ENCODE data around the gene FBXL17.

Gene FBXL17

DNA sequence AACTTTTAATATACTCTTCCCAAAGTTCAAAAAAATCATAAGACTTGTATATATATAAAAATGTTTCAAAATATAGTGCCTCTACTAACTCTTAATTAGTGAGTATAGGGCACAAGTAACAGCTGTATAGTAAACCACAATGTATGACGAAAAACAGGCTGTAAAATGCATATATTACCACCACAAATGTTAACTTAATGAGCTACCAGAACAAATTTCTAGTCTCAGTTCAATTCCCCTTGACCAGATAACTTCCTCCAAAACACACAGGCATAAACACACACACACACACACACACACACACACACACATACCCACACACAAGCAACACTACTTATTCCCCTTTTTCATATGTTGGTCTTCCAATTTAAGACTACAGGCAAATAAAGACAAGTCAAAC, 78.8 kb downstream of the FBXL17 start:
- Histone ChIP-seq H3K4me1 (ENCODE audit: control insufficient read depth, insufficient read depth, low read length) (no peaks in the 10 kb centered on the region), H3K4me3 (ENCODE audit: low read depth, low read length) (no peak overlapping the region), H3K27ac (ENCODE audit: extremely low read depth, low read depth, low read length) (no peak overlapping the region), H3K36me3 (ENCODE audit: control insufficient read depth in 2 of 2, insufficient read depth in 1 of 2, low read length in 2 of 2) (no peaks in the 10 kb centered on the region), H3K9me3 (ENCODE audit: control insufficient read depth, insufficient read depth, low read depth, low read length) (no peaks in the 10 kb centered on the region)
- TF ChIP-seq, protein P1, sequence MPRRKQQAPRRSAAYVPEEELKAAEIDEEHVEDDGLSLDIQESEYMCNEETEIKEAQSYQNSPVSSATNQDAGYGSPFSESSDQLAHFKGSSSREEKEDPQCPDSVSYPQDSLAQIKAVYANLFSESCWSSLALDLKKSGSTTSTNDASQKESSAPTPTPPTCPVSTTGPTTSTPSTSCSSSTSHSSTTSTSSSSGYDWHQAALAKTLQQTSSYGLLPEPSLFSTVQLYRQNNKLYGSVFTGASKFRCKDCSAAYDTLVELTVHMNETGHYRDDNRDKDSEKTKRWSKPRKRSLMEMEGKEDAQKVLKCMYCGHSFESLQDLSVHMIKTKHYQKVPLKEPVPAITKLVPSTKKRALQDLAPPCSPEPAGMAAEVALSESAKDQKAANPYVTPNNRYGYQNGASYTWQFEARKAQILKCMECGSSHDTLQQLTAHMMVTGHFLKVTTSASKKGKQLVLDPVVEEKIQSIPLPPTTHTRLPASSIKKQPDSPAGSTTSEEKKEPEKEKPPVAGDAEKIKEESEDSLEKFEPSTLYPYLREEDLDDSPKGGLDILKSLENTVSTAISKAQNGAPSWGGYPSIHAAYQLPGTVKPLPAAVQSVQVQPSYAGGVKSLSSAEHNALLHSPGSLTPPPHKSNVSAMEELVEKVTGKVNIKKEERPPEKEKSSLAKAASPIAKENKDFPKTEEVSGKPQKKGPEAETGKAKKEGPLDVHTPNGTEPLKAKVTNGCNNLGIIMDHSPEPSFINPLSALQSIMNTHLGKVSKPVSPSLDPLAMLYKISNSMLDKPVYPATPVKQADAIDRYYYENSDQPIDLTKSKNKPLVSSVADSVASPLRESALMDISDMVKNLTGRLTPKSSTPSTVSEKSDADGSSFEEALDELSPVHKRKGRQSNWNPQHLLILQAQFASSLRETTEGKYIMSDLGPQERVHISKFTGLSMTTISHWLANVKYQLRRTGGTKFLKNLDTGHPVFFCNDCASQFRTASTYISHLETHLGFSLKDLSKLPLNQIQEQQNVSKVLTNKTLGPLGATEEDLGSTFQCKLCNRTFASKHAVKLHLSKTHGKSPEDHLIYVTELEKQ (tag by site-specific recombination; IDR thresholded peaks at IDR 0.05; ENCODE audit: borderline replicate concordance), result no peak
- no peak for TF ChIP-seq ZNF362 (tag by site-specific recombination; IDR thresholded peaks at IDR 0.05)
- TF ChIP-seq SP3 (tag by site-specific recombination; IDR thresholded peaks at IDR 0.05), result no peak
- TF ChIP-seq ZSCAN23 (tag by site-specific recombination; IDR thresholded peaks at IDR 0.05), result no peak
- TF ChIP-seq ZNF19 (tag by site-specific recombination; IDR thresholded peaks at IDR 0.05; ENCODE audit: low read depth), result no peak
- no peak for TF ChIP-seq REST (tag by site-specific recombination; IDR thresholded peaks at IDR 0.05)
- ChIA-PET CTCF (no interaction called here), POLR2A (no interaction called here)

- H3K27ac ChIP-seq (ENCODE audit: extremely low read depth, low read depth, low read length), result no peak overlapping the region
- H3K9me3 ChIP-seq (ENCODE audit: control insufficient read depth, insufficient read depth, low read depth, low read length), result no peaks in the 10 kb centered on the region
- ChIA-PET POLR2A (no interaction called here), CTCF (no interaction called here)
- H3K4me1 ChIP-seq (ENCODE audit: control insufficient read depth, insufficient read depth, low read length), result no peaks in the 10 kb centered on the region
- H3K36me3 ChIP-seq (ENCODE audit: control insufficient read depth in 2 of 2, insufficient read depth in 1 of 2, low read length in 2 of 2), result no peaks in the 10 kb centered on the region
- no peak overlapping the region for H3K4me3 ChIP-seq (ENCODE audit: low read depth, low read length)
- TF ChIP-seq SP2 (tag by site-specific recombination; IDR thresholded peaks at IDR 0.05) (no peak), KLF7 (tag by site-specific recombination; IDR thresholded peaks at IDR 0.05; ENCODE audit: borderline replicate concordance) (no peak), ZNF341 (tag by site-specific recombination; IDR thresholded peaks at IDR 0.05; ENCODE audit: low read depth) (no peak), ZNF354C (tag by site-specific recombination; IDR thresholded peaks at IDR 0.05; ENCODE audit: borderline replicate concordance, low read depth) (no peak), TRIM28 (IDR thresholded peaks at IDR 0.05; ENCODE audit: borderline replicate concordance, low read length) (no peak), ZNF221 (tag by site-specific recombination; IDR thresholded peaks at IDR 0.05; ENCODE audit: borderline replicate concordance) (no peak), ZNF530 (tag by site-specific recombination; IDR thresholded peaks at IDR 0.05; ENCODE audit: low read depth) (no peak), ZNF596 (tag by site-specific recombination; IDR thresholded peaks at IDR 0.05) (no peak), ZBTB26 (tag by site-specific recombination; optimal IDR thresholded peaks at IDR 0.05) (no peak), ZNF394 (tag by site-specific recombination; IDR thresholded peaks at IDR 0.05; ENCODE audit: borderline replicate concordance) (no peak), ZNF518A (tag by site-specific recombination; conservative IDR thresholded peaks at IDR 0.05; ENCODE audit: low read depth) (no peak), ZNF362 (tag by site-specific recombination; IDR thresholded peaks at IDR 0.05) (no peak)
These were observed 84.8 kb downstream of the FBXL17 start for GRCh38 chr5:108297042-108297601.
